Amniotic stem cell (primary cell): ENCODE measurements around the gene KLHL10.
"Not testable (repeated sequence)": the region's sequence is repeated elsewhere in the genome, so short reads cannot be mapped to it uniquely, and the experiment has no call there.

Experiments used
- DNase-seq: peaks from one replicate; lab custom pipeline; 2025; lab: John Stamatoyannopoulos, UW

The KLHL10 gene

GRCh38 chr17:41813152-41813680 is 24.4 kb upstream of the KLHL10 start:
- DNase-seq, result no peak

GRCh38 chr17:41813699-41814124 is 23.9 kb upstream of the KLHL10 start:
- no peak for DNase-seq

- no peak for DNase-seq
Observed at GRCh38 chr17:41814195-41814594, 23.4 kb upstream of the KLHL10 start.

DNA sequence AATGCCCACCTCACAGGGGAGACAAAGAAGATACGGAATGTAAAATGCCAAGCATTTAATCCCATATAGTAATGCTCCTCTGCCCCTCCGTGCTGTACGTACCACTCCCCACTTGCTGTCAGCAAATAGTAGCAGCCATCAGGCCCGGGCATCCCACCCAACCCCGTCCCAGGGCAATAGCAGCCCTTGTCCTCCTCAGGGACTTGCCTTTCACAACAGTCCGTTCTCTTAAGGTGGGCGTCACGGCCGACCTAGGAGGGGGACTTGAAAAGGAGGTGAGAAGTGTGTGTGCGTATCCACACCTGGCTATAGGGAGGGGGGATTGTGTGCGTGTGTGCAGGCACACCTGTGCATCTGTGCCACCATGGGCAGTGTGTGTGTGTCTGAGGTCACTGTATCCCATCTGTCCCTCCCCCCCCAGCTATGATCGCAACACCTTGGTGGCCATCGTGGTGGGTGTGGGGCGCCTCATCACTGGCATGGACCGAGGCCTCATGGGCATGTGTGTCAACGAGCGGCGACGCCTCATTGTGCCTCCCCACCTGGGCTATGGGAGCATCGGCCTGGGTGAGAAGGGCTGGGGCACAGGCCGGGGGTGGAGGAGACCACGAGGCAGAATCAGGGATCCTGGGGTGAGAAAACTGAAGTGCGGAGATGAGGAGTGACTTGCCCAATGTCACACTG is 20.8 kb upstream of the KLHL10 start:
- no peak for DNase-seq

DNA sequence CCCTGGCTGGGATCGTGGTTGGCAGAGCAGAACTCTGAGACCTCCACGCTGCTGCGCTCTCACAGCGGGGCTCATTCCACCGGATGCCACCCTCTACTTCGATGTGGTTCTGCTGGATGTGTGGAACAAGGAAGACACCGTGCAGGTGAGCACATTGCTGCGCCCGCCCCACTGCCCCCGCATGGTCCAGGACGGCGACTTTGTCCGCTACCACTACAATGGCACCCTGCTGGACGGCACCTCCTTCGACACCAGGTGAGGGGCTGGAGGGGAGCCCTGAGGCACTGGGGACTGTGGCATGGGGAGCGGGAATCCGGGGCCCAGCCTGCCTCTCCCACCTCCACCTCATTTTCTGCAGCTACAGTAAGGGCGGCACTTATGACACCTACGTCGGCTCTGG is 19.6 kb upstream of the KLHL10 start:
- DNase-seq, result no peak

DNA sequence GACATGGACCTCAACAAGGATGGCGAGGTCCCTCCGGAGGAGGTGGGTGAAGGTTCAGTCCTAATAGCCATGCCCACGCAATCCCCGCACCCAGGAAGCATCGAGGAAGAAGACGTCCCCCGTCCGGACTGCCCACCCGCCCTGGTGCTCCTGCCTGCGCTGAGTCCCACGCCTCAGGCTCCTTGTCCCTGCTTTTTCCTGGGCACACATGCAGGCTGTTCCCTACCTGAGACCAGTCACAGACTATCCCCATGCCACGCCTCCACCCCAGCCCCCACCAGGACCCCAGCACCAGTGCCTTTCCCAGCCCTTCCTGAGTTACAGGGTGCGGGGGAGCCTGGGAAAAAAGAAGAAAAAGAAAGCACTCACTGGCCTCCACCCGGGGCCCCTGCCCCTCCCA is 15.8 kb upstream of the KLHL10 start:
- no peak for DNase-seq

GRCh38 chr17:41822216-41823140 is 15.1 kb upstream of the KLHL10 start:
- no peak for DNase-seq

GRCh38 chr17:41823141-41823524 is 14.5 kb upstream of the KLHL10 start:
- no peak for DNase-seq

DNA sequence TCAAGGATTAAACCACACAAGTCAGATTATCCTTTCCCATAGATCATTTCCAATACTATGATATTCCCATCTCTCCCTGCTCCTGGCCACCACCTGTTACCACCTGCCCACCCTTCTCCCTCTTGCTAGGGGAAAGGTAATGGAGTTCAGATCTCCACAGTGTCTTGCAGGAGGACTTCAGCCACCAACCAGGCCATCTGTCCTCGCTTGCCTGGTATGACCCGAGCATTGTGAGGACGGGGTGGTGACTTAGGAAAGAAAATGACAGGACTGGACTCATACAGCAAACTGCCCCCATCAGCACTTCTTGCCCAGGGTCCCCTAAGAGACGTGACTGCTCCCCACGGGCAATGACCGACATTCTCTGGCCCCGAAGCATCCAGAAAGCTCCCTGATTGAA is 14.0 kb upstream of the KLHL10 start:
- DNase-seq, result no peak

- no peak for DNase-seq
Observed at GRCh38 chr17:41824086-41824485, 13.5 kb upstream of the KLHL10 start.

GRCh38 chr17:41825175-41825845 is 12.3 kb upstream of the KLHL10 start:
- no peak for DNase-seq

DNA sequence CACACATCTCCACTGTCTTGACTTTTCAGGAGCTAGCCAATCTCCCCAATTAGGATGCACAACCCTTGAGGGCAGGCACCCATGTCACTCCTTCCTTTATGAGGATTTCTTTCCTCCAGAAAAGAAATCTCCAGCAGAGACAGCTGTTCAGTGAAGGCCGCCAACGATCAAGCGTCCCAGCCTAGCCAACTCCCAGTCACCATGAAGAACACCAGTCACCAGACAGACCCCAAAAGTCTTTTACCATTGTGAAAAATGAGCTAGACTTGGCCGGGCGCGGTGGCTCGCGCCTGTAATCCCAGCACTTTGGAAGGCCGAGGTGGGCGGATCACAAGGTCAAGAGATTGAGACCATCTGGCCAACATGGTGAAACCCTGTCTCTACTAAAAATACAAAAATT is 7.7 kb upstream of the KLHL10 start:
- not testable (repeated sequence) for DNase-seq

DNA sequence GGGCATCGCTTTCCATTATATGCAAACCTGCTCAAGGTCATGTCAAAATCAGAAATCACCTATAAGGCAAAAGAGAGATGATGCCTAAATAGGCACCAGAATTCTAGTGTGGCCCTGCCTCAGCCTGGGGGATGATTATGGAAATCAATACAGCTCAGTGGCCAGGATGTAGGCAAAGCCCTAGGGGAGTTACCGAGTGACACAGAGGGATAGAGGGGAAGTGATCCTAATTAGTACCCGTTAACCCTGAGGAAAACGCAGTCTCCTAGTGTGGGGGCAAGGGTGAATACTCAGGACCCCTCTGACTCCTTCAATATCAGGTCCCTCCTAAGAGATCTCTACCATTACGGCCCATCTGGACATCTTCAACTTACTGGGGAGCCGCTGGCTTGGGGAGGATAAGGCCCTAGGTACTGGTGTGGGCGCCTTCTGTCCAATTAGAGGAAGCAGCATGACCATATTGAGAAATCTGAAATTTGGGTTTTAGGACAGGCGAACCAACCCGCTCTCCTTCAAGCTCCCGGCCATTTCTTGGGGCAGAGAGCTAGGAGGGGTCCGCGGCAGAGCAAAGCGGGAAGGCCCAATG is 2.3 kb upstream of the KLHL10 start:
- DNase-seq, result no peak

DNA sequence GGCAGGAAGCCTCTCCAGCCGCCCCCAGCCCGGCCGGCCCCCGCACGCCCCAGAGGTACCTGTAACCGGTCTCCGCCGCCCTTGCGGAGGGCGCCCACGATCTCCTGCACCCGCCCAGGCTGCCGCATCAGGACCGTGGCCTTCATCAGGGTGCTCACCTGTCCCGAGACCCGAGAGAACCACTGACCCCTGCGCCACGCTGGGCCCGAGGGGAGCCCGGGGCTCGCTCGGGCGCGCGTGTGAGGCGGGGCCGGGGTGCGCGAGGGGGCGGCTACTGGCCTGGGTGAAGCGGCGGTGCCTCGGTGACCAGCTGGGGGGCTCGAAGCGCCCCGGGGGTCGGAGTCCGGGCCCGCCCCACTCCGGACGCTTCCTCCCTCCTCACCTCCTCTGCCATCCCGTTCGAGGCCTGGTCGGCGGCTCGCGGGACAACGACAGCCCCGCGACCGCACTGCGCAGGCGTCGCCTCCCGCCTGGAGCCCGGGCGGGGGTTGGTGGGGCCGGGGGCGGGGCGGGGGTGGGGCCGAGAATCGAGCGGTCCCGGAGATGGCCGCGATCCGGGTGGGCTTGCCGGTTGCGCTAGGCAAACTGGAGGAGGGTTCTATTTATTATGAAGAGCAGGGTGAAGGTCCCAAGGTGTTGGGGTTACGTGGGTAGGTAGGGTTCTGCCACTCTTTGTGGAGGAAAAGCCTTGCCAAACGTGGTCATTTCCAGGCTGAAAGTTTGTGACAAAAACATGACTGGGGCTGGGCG is 1.6 kb upstream of the KLHL10 start, which contains the start of gene NT5C3B:
Gene NT5C3B, minus strand, starts transcription at position 433 of the 750 bp plus-strand sequence. Its CDS starts 39 bp downstream, at position 394.
- DNase-seq, result no peak

DNA sequence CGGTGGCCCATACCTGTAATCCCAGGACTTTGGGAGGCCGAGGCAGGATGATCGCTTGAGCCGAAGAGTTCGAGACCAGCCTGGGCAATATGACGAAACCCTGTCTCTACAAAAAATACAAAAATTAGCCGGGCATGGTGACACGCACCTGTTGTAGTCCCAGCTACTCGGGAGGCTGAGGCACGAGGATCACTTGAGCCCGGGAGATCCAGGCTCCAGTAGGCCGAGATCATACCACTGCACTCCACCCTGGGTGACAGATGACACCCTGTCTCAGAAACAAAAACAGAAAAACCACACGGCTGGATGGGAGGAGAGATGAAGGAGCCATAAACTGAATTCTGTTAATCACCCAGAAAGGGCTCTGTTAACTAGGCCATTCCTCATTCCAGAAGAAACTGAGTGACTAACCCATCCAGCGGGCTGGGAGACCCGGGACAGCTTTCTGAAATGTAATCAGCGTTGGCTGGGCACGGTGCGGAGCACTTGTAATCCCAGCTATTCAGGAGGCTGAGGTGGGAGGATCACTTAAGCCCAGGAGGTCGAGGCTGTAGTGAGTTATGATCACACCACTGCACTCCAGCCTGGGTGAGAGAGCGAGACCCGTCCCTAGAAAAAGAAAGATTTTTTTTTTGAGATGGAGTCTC is 952 bp upstream of the KLHL10 start:
- no peak for DNase-seq

DNA sequence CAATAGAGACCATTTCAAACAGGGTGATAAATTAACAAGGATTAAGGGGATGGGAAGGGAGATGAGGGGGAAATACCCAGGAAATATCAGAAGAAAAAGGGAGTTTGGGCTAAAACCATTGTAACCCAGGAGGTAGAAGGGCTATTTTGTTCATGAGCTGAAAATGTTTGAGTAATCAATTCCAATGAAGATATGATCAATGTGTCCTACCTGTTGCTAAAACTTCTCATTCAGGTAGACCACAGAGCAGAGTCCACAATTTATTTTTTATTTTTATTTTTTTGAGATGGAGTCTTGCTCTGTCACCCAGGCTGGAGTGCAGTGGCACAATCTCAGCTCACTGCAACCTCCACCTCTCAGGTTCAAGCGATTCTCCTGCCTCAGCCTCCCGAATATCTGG is 1.8 kb downstream of the KLHL10 start:
- DNase-seq, result not testable (repeated sequence)

DNA sequence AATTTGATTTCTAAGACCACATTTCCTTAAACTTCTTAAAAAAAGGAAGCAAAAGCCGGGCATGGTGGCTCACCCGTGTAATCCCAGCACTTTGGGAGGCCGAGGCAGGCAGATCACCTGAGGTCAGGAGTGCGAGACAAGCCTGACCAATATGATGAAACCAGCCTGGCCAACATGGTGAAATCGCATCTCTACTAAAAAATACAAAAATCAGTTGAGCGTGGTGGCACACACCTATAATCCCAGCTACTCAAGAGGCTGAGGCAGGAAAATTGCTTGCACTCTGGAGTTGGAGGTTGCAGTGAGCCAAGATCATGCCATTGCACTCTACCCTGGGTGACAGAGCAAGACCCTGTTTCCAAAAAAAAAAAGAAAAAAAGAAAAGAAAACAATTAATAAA is 3.2 kb downstream of the KLHL10 start:
- DNase-seq, result not testable (repeated sequence)

GRCh38 chr17:41844971-41845370 is 7.3 kb downstream of the KLHL10 start:
- DNase-seq, result no peak

GRCh38 chr17:41848788-41849187 is 11.2 kb downstream of the KLHL10 start:
- no peak for DNase-seq

- no peak for DNase-seq
Observed at GRCh38 chr17:41849251-41849990, 11.8 kb downstream of the KLHL10 start.
